ENCODE data around the gene RBP7.
"Not testable (repeated sequence)": the region's sequence is repeated elsewhere in the genome, so short reads cannot be mapped to it uniquely, and the experiment has no call there.

The RBP7 gene

GRCh38 chr1:9989773-9990172 is 7.3 kb upstream of the RBP7 start:
- H3K4me3 ChIP-seq (ENCODE audit: control insufficient read depth, low read depth, low read length) = no peak overlapping the region

GRCh38 chr1:9990944-9991343 is 6.1 kb upstream of the RBP7 start:
- no peak overlapping the region for H3K4me3 ChIP-seq (ENCODE audit: control insufficient read depth, low read depth, low read length)
- no peak for TF ChIP-seq CTCF (conservative IDR thresholded peaks at IDR 0.05; ENCODE audit: control insufficient read depth, insufficient read depth, low read depth, low read length)
- no peak for DNase-seq (ENCODE audit: low read depth)

More at GRCh38 chr1:9989773-9990172, 7.3 kb upstream of the RBP7 start:
- no peak for TF ChIP-seq CTCF (conservative IDR thresholded peaks at IDR 0.05; ENCODE audit: control insufficient read depth, insufficient read depth, low read depth, low read length)
- no peak for DNase-seq (ENCODE audit: low read depth)

GRCh38 chr1:9992910-9993309 is 4.1 kb upstream of the RBP7 start:
- H3K4me3 ChIP-seq (ENCODE audit: control insufficient read depth, low read depth, low read length) = no peak overlapping the region
- DNase-seq (ENCODE audit: low read depth) = no peak
- TF ChIP-seq CTCF (conservative IDR thresholded peaks at IDR 0.05; ENCODE audit: control insufficient read depth, insufficient read depth, low read depth, low read length) = no peak

- DNase-seq (ENCODE audit: low read depth) = no peak
- TF ChIP-seq CTCF (conservative IDR thresholded peaks at IDR 0.05; ENCODE audit: control insufficient read depth, insufficient read depth, low read depth, low read length) = no peak
- H3K4me3 ChIP-seq (ENCODE audit: control insufficient read depth, low read depth, low read length) = no peak overlapping the region
These were observed 3.4 kb upstream of the RBP7 start for GRCh38 chr1:9993561-9994075.

- DNase-seq (ENCODE audit: low read depth) = no peak
- H3K4me3 ChIP-seq (ENCODE audit: control insufficient read depth, low read depth, low read length) = no peak overlapping the region
- TF ChIP-seq CTCF (conservative IDR thresholded peaks at IDR 0.05; ENCODE audit: control insufficient read depth, insufficient read depth, low read depth, low read length) = no peak
These were observed 4.1 kb downstream of the RBP7 start for GRCh38 chr1:10001016-10001665.

- H3K4me3 ChIP-seq (ENCODE audit: control insufficient read depth, low read depth, low read length); DNase-seq (ENCODE audit: low read depth): not testable (repeated sequence)
These were observed 8.2 kb downstream of the RBP7 start for GRCh38 chr1:10005248-10005647.

- DNase-seq (ENCODE audit: low read depth) = no peak
- TF ChIP-seq CTCF (conservative IDR thresholded peaks at IDR 0.05; ENCODE audit: control insufficient read depth, insufficient read depth, low read depth, low read length) = no peak
- H3K4me3 ChIP-seq (ENCODE audit: control insufficient read depth, low read depth, low read length) = no peak overlapping the region
These were observed 10.1 kb downstream of the RBP7 start for GRCh38 chr1:10007169-10007568.

Measured in fibroblast of mammary gland (primary cell).